OCI-LY7 (cell line): ENCODE measurements around the gene MAT1A. TPM values are rescaled to one million over a fixed set of nuclear protein-coding genes. Genes with fewer than 3 reads are reported as not detected.
"Not testable (repeated sequence)": the region's sequence is repeated elsewhere in the genome, so short reads cannot be mapped to it uniquely, and the experiment has no call there.

Source experiments
- BruUV-seq: library from RNA; stranded (reverse); fragments of 400-500 nt; replicated peaks from 2 replicates; lab custom pipeline; 2021; lab: Mats Ljungman, UMichigan
- CTCF ChIA-PET: fragments of 300-600 bp; sonication (Branson Sonifier 250); formaldehyde crosslinking; loops from one replicate; lab custom pipeline; 2022; ENCODE audit warnings: antibody characterized with exemption; ENCODE audit not compliant: unreplicated experiment; lab: Charles Lee
- POLR2A ChIA-PET: fragments of 300-600 bp; sonication (Branson Sonifier 250); formaldehyde crosslinking; loops from one replicate; lab custom pipeline; 2022; ENCODE audit warnings: antibody characterized with exemption; lab: Charles Lee
- DNase-seq: peaks from one replicate; pipeline ENCODE4 v3.0.0-alpha.2; 2015; ENCODE audit warnings: low spot score
- H2AFZ ChIP-seq: fragments of 200-600 bp; sonication (generic), shearing (Covaris generic); 2 replicates; pipeline ENCODE4 v1.6.1; 2014; ENCODE audit warnings: mild to moderate bottlenecking, antibody characterized with exemption, low read length, moderate library complexity
- H3K27ac ChIP-seq: fragments of 200-600 bp; sonication (generic); 2 replicates; pipeline ENCODE4 v1.5.1; 2014; ENCODE audit warnings: mixed run types, low read depth, mild to moderate bottlenecking, moderate library complexity, low read length, inconsistent platforms; ENCODE audit not compliant: poor library complexity, severe bottlenecking
- H3K36me3 ChIP-seq: fragments of 200-600 bp; sonication (generic); 2 replicates; pipeline ENCODE4 v1.6.1; 2014; ENCODE audit warnings: mild to moderate bottlenecking, antibody characterized with exemption, low read length, moderate library complexity, mixed read lengths; ENCODE audit not compliant: insufficient read depth
- H3K4me1 ChIP-seq: fragments of 200-600 bp; sonication (generic); 2 replicates; pipeline ENCODE4 v1.5.1; 2014; ENCODE audit warnings: mild to moderate bottlenecking, low read length; ENCODE audit not compliant: insufficient read depth, poor library complexity, severe bottlenecking
- H3K4me2 ChIP-seq: fragments of 200-600 bp; sonication (generic); 2 replicates; pipeline ENCODE4 v1.6.1; 2014; ENCODE audit warnings: mild to moderate bottlenecking, low read length
- H3K4me3 ChIP-seq: fragments of 200-600 bp; sonication (generic); 2 replicates; pipeline ENCODE4 v1.5.1; 2014; ENCODE audit warnings: mild to moderate bottlenecking, low read depth, low read length; ENCODE audit not compliant: poor library complexity, severe bottlenecking
- H3K79me2 ChIP-seq: fragments of 200-600 bp; sonication (generic); 2 replicates; pipeline ENCODE4 v1.6.1; 2016; ENCODE audit warnings: low read depth, mild to moderate bottlenecking, low read length, moderate library complexity, mixed read lengths; ENCODE audit not compliant: insufficient read depth
- H3K9me2 ChIP-seq: fragments of 200-600 bp; sonication (generic); 2 replicates; pipeline ENCODE4 v1.6.1; 2016; ENCODE audit warnings: mild to moderate bottlenecking, low read length, mixed read lengths; ENCODE audit not compliant: insufficient read depth
- H3K9me3 ChIP-seq: fragments of 200-600 bp; sonication (generic); 2 replicates; pipeline ENCODE4 v1.6.1; 2014; ENCODE audit warnings: mild to moderate bottlenecking, mixed run types, low read length, mixed read lengths
- H4K20me1 ChIP-seq: fragments of 200-600 bp; sonication (generic); 2 replicates; pipeline ENCODE4 v1.6.1; 2014; ENCODE audit warnings: mild to moderate bottlenecking, antibody characterized with exemption, low read length, moderate library complexity, mixed read lengths; ENCODE audit not compliant: insufficient read depth
- intact Hi-C: fragments of 100-400 bp; cut with micrococcal nuclease; formaldehyde crosslinking; loops from one replicate; pipeline ENCODE4 v1.10.0; 2022; ENCODE audit not compliant: unreplicated experiment
- total RNA-seq, 2 experiments: library from RNA; depleted of rRNA in 1 of 2; stranded (reverse); fragments of >200 nt in 1 of 2; shearing (Covaris generic) in 1 of 2; gene quantifications; 2 replicates each; pipeline ENCODE4 v1.2.3, GENCODE V29; 2014 to 2022

MAT1A gene
- total RNA-seq, 2 experiments from 2014 or later, result not detected

DNA sequence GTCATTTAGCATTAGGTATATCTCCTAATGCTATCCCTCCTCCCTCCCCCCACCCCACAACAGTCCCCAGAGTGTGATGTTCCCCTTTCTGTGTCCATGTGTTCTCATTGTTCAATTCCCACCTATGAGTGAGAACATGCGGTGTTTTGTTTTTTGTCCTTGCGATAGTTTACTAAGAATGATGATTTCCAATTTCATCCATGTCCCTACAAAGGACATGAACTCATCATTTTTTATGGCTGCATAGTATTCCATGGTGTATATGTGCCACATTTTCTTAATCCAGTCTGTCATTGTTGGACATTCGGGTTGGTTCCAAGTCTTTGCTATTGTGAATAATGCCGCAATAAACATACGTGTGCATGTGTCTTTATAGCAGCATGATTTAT, 66.4 kb downstream of the MAT1A start:
- H3K27ac ChIP-seq, DNase-seq, H3K9me2 ChIP-seq, POLR2A ChIA-PET, H2AFZ ChIP-seq, BruUV-seq, H3K36me3 ChIP-seq, H3K4me3 ChIP-seq, CTCF ChIA-PET, H4K20me1 ChIP-seq, H3K79me2 ChIP-seq, H3K9me3 ChIP-seq, H3K4me1 ChIP-seq, H3K4me2 ChIP-seq: not testable (repeated sequence)
- intact Hi-C loops, result loop anchor here (10.0 kb wide), 1 partner anchor 168 kb away; no protein-coding TSS in a partner anchor

Other genes with a start within 250 kb of the MAT1A start
- gene TMEM254, start 211.0 kb downstream of the MAT1A start, total RNA-seq (2014; rRNA removed; shearing (Covaris generic)), result not detected in 2 replicates
- gene TMEM254, start 211.0 kb downstream of the MAT1A start, total RNA-seq (2022), result not detected in 2 replicates
- not detected in 2 replicates for gene PLAC9, start 156.9 kb downstream of the MAT1A start, total RNA-seq (2014; rRNA removed; shearing (Covaris generic))
- gene PLAC9, start 156.9 kb downstream of the MAT1A start, total RNA-seq (2022), result not detected in 2 replicates
- gene ANXA11, start 84.1 kb downstream of the MAT1A start, total RNA-seq (2014; rRNA removed; shearing (Covaris generic)), result 87.8 and 93.9 TPM in 2 replicates
- 164 and 199 TPM in 2 replicates for gene ANXA11, start 84.1 kb downstream of the MAT1A start, total RNA-seq (2022)
- gene DYDC1, start 67.1 kb upstream of the MAT1A start, total RNA-seq (2014; rRNA removed; shearing (Covaris generic)), result not detected in 2 replicates
- gene DYDC1, start 67.1 kb upstream of the MAT1A start, total RNA-seq (2022), result not detected in 2 replicates
- not detected in 2 replicates for gene DYDC2, start 67.1 kb upstream of the MAT1A start, total RNA-seq (2014; rRNA removed; shearing (Covaris generic))
- not detected in 2 replicates for gene DYDC2, start 67.1 kb upstream of the MAT1A start, total RNA-seq (2022)
- not detected in 2 replicates for gene PRXL2A, start 118.9 kb upstream of the MAT1A start, total RNA-seq (2014; rRNA removed; shearing (Covaris generic))
- not detected in 2 replicates for gene PRXL2A, start 118.9 kb upstream of the MAT1A start, total RNA-seq (2022)
- 15.5 and 17.0 TPM in 2 replicates for gene TSPAN14, start 164.7 kb upstream of the MAT1A start, total RNA-seq (2014; rRNA removed; shearing (Covaris generic))
- gene TSPAN14, start 164.7 kb upstream of the MAT1A start, total RNA-seq (2022), result 33.4 and 33.6 TPM in 2 replicates
- gene SH2D4B, start 248.2 kb upstream of the MAT1A start, total RNA-seq (2014; rRNA removed; shearing (Covaris generic)), result 0.03 TPM in 1 of 2 replicates, not detected in the other
- not detected in 2 replicates for gene SH2D4B, start 248.2 kb upstream of the MAT1A start, total RNA-seq (2022)